Raji (cell line): ENCODE data around the gene GAB1.

Experiments
- POLR2A ChIP-seq: IDR thresholded peaks from 2 replicates; pipeline ENCODE4 v1.6.1; 2011; ENCODE audit warnings: low read depth, low read length, control low read depth; ENCODE audit not compliant: insufficient read depth

GAB1 gene

GRCh38 chr4:143351774-143352451 is 15.2 kb downstream of the GAB1 start:
- no peak for TF ChIP-seq POLR2A

GRCh38 chr4:143352720-143353119 is 16.0 kb downstream of the GAB1 start:
- TF ChIP-seq POLR2A: no peak

GRCh38 chr4:143353797-143354196 is 17.1 kb downstream of the GAB1 start:
- TF ChIP-seq POLR2A: no peak

GRCh38 chr4:143354990-143355389 is 18.3 kb downstream of the GAB1 start:
- TF ChIP-seq POLR2A: no peak

- TF ChIP-seq POLR2A: no peak
These were observed 19.0 kb downstream of the GAB1 start for GRCh38 chr4:143355540-143356217.

GRCh38 chr4:143356493-143356892 is 19.8 kb downstream of the GAB1 start:
- peak; percentile 38; the same call in 1 of the 2 replicates for TF ChIP-seq POLR2A

- TF ChIP-seq POLR2A: no peak
These were observed 20.6 kb downstream of the GAB1 start for GRCh38 chr4:143357161-143357845.

GRCh38 chr4:143358419-143358818 is 21.7 kb downstream of the GAB1 start:
- no peak for TF ChIP-seq POLR2A

- 0 out of 2 replicates have a peak, but pooled peaks have one; percentile 34 for TF ChIP-seq POLR2A
These were observed 22.4 kb downstream of the GAB1 start for GRCh38 chr4:143358923-143359643.

GRCh38 chr4:143359644-143360193 is 23.0 kb downstream of the GAB1 start:
- TF ChIP-seq POLR2A: no peak

- no peak for TF ChIP-seq POLR2A
These were observed 24.4 kb downstream of the GAB1 start for GRCh38 chr4:143360838-143361625.

GRCh38 chr4:143362349-143363046 is 25.8 kb downstream of the GAB1 start:
- no peak for TF ChIP-seq POLR2A

- no peak for TF ChIP-seq POLR2A
These were observed 26.7 kb downstream of the GAB1 start for GRCh38 chr4:143363332-143363731.

GRCh38 chr4:143364063-143364462 is 27.4 kb downstream of the GAB1 start:
- TF ChIP-seq POLR2A: no peak
